Measurements from ENCODE around the gene ID2.

Gene ID2

GRCh38 chr2:8636721-8637636 is 44.9 kb upstream of the ID2 start:
- no peak overlapping the region for H3K27ac ChIP-seq
- no peak for TF ChIP-seq ZFX (IDR thresholded peaks at IDR 0.05; ENCODE audit: borderline replicate concordance)
- TF ChIP-seq, protein P1, sequence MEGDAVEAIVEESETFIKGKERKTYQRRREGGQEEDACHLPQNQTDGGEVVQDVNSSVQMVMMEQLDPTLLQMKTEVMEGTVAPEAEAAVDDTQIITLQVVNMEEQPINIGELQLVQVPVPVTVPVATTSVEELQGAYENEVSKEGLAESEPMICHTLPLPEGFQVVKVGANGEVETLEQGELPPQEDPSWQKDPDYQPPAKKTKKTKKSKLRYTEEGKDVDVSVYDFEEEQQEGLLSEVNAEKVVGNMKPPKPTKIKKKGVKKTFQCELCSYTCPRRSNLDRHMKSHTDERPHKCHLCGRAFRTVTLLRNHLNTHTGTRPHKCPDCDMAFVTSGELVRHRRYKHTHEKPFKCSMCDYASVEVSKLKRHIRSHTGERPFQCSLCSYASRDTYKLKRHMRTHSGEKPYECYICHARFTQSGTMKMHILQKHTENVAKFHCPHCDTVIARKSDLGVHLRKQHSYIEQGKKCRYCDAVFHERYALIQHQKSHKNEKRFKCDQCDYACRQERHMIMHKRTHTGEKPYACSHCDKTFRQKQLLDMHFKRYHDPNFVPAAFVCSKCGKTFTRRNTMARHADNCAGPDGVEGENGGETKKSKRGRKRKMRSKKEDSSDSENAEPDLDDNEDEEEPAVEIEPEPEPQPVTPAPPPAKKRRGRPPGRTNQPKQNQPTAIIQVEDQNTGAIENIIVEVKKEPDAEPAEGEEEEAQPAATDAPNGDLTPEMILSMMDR (IDR thresholded peaks at IDR 0.05): no peak

DNA sequence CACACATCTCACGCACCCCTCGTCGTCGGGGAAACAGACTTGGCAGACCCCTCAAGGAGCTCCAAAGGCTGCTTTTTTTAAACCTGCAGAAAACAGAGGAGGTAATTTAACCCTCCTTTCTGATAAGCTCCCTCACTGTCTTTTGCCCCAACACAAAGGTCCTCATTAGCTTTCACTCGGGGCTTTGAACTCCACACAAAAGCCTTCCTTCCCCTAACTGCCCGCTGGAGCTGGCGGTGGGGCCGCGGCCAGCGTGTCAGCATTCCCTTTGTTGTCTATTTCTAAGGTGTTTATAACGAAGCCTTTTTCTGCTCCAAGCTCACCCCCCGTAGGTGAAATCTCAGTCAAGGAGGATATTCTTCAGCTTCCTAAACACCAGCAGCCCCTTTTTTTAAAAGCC is 43.5 kb upstream of the ID2 start:
- TF ChIP-seq ZFX (IDR thresholded peaks at IDR 0.05; ENCODE audit: borderline replicate concordance): no peak
- TF ChIP-seq, protein P1 (IDR thresholded peaks at IDR 0.05): no peak
- H3K27ac ChIP-seq: no peak overlapping the region

DNA sequence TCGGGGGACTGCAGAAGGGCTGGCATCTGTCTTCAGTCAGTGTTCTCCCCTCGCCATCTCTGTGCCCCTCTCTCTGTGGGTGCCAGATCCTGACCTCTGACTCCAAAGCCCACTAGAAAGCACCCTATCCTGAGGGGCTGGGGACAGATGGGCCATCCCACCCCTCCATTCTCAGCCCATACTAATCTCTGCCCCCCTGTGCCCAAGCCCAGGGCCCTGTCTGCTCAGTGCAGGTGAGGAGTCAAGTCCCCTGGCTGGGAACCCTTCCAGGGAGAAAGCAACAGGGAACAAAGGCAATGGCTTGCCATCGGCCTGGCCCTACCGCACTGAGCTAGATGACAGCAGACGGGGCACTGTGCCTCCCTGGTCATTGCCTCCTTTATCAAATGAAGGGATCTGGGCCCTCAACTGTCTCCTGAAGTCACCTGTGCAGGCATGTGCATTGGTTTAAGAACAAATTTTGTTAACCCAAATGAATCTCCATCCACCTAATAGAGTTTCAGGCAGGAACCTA is 42.7 kb upstream of the ID2 start:
- H3K27ac ChIP-seq: no peak overlapping the region
- no peak for TF ChIP-seq ZFX (IDR thresholded peaks at IDR 0.05; ENCODE audit: borderline replicate concordance)
- TF ChIP-seq, protein P1 (IDR thresholded peaks at IDR 0.05): no peak

DNA sequence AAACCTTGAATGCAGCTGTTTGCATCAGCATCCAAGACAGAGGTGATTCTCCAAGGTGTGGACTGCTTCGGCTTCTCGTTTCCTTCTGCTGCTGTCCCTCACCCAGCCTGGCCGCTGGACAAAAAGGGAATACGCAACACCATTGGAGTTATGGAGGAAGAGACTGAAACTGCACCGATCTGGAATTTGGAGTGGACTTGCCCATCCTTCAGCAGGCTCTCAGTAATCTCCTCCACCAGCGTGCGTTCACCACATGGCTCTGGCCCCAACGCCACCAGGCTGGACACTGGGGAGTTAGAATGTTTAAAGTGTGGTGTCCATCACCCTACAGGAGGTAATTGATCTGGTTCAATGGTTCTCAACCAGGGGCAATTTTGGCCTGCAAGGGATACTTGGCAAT is 41.4 kb upstream of the ID2 start:
- no peak for TF ChIP-seq ZFX (IDR thresholded peaks at IDR 0.05; ENCODE audit: borderline replicate concordance)
- TF ChIP-seq, protein P1 (IDR thresholded peaks at IDR 0.05): no peak
- H3K27ac ChIP-seq: no peak overlapping the region

- TF ChIP-seq, protein P1 (IDR thresholded peaks at IDR 0.05): no peak
- TF ChIP-seq ZFX (IDR thresholded peaks at IDR 0.05; ENCODE audit: borderline replicate concordance): no peak
- H3K27ac ChIP-seq: no peak overlapping the region
Observed at GRCh38 chr2:8641301-8641965, 40.4 kb upstream of the ID2 start.

GRCh38 chr2:8642366-8643068 is 39.3 kb upstream of the ID2 start:
- H3K27ac ChIP-seq: no peak overlapping the region
- TF ChIP-seq ZFX (IDR thresholded peaks at IDR 0.05; ENCODE audit: borderline replicate concordance): no peak
- TF ChIP-seq, protein P1 (IDR thresholded peaks at IDR 0.05): no peak

Data from 22Rv1 (cell line).